HG03025 (cell line): ENCODE data around the gene BMP8B.

Experiments
- ATAC-seq: cut with Tn5 transposase; IDR thresholded peaks from one replicate; pipeline ENCODE4 v1.9.1; 2021; ENCODE audit warnings: mild to moderate bottlenecking, moderate library complexity; ENCODE audit not compliant: unreplicated experiment, low FRiP score

The BMP8B gene

GRCh38 chr1:39729030-39729429 lies 59.6 kb downstream of the BMP8B start:
- no peak for ATAC-seq

- ATAC-seq = no peak
These were observed 60.7 kb downstream of the BMP8B start for GRCh38 chr1:39727932-39728317.

GRCh38 chr1:39727221-39727931 lies 61.3 kb downstream of the BMP8B start:
- ATAC-seq = no peak

- no peak for ATAC-seq
These were observed 62.1 kb downstream of the BMP8B start for GRCh38 chr1:39726600-39726999.

- ATAC-seq = no peak
These were observed 66.2 kb downstream of the BMP8B start for GRCh38 chr1:39722495-39722894.

- no peak for ATAC-seq
These were observed 67.0 kb downstream of the BMP8B start for GRCh38 chr1:39721664-39722063.

GRCh38 chr1:39720094-39720999 lies 68.3 kb downstream of the BMP8B start:
- no peak for ATAC-seq

- no peak for ATAC-seq
These were observed 70.9 kb downstream of the BMP8B start for GRCh38 chr1:39717809-39718208.

- ATAC-seq = no peak
These were observed 75.1 kb downstream of the BMP8B start for GRCh38 chr1:39713557-39713956.

GRCh38 chr1:39711966-39712340 lies 76.7 kb downstream of the BMP8B start:
- ATAC-seq = no peak

GRCh38 chr1:39711104-39711965 lies 77.3 kb downstream of the BMP8B start:
- no peak for ATAC-seq

GRCh38 chr1:39707506-39707905 lies 81.2 kb downstream of the BMP8B start:
- no peak for ATAC-seq
